ENCODE data around the gene SYK.

- TF ChIP-seq CTCF (conservative IDR thresholded peaks at IDR 0.05 in 1 of 2, IDR thresholded peaks at IDR 0.05 in 1 of 2; ENCODE audit: low read depth in 1 of 2, low read length in 2 of 2) = no peak
- no peak for TF ChIP-seq EZH2 (IDR thresholded peaks at IDR 0.05; ENCODE audit: low read length, missing control alignments)
Measured at GRCh38 chr9:90770927-90771326, 30.7 kb upstream of the SYK start.
